GM19324 (cell line): ENCODE results near the gene SELENON.

Experiments
- ATAC-seq: cut with Tn5 transposase; IDR thresholded peaks from one replicate; pipeline ENCODE4 v1.9.1; 2021; ENCODE audit warnings: mild to moderate bottlenecking, moderate library complexity; ENCODE audit not compliant: unreplicated experiment, low FRiP score

Gene SELENON

DNA sequence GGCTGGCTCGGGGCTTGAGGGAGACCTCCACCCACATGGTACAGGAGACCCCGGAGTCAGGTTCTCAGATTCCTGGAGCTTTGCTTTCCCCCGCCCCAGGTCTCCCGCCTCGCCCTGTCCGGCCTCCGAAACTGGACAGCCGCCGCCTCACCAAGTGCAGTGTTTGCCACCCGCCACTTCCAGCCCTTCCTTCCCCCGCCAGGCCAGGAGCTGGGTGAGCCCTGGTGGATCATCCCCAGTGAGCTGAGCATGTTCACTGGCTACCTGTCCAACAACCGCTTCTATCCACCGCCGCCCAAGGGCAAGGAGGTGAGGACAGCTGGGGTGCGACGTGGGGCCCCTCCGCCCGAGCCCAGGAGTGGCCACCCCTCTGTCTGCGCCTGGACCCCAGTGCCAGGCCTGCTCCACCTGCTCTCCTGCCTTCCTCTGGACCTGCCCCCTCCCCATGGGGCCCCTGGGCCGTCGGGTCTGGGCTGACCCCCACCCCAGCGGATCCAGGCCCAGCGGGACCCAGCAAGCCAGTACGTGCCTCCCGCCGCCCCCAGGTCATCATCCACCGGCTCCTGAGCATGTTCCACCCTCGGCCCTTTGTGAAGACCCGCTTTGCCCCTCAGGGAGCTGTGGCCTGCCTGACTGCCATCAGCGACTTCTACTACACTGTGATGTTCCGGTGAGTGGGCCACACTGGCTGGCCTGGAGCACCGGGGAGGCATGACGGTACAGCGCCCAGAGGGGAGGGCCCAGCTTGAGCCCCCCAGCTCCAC is 8.7 kb downstream of the SELENON start:
- ATAC-seq = no peak

DNA sequence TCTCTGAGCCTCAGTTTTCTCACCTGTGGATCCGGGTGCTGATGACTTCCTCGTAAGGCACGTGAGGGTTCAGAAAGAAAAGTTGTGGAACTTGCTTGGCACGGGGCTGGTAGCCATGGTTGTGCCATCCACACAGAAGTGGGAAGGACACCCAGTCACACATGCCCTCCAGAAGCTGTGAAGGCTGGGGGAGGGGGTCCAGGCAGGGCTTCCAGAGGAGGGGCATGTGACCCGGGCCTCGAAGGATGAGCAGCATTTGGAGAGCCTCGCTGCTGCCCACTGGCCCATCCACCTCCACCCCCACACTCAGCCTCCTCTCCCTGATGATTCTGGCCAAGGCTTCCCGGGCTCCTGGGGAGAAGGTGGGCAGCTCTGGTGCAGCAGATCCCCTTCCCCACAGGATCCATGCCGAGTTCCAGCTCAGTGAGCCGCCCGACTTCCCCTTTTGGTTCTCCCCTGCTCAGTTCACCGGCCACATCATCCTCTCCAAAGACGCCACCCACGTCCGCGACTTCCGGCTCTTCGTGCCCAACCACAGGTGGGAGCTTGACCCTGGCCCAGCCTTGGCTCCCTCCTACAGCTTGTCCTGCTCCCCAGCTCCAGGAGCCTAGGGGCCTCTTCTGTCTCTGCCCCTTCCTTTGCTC is 9.4 kb downstream of the SELENON start:
- no peak for ATAC-seq

DNA sequence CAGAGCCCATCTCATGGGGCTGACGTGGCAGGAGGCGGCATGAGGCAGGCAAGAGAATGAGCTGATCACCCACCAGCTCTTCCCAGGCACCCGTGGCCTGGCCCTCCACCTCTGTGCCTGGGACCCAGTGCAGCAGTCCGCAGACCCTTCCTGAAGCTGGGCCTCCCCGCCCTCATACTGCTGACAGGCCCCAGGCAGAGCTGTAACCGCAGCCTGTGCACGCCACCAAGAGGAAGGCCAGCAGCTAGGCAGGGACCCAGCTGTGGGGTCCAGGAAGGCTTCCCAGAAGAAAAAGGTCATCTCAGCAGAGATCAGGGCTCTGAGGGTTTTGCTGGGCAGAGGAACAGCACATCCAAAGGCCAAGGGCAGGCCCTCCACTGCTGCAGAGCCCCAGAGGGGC is 9.9 kb downstream of the SELENON start:
- ATAC-seq = no peak

DNA sequence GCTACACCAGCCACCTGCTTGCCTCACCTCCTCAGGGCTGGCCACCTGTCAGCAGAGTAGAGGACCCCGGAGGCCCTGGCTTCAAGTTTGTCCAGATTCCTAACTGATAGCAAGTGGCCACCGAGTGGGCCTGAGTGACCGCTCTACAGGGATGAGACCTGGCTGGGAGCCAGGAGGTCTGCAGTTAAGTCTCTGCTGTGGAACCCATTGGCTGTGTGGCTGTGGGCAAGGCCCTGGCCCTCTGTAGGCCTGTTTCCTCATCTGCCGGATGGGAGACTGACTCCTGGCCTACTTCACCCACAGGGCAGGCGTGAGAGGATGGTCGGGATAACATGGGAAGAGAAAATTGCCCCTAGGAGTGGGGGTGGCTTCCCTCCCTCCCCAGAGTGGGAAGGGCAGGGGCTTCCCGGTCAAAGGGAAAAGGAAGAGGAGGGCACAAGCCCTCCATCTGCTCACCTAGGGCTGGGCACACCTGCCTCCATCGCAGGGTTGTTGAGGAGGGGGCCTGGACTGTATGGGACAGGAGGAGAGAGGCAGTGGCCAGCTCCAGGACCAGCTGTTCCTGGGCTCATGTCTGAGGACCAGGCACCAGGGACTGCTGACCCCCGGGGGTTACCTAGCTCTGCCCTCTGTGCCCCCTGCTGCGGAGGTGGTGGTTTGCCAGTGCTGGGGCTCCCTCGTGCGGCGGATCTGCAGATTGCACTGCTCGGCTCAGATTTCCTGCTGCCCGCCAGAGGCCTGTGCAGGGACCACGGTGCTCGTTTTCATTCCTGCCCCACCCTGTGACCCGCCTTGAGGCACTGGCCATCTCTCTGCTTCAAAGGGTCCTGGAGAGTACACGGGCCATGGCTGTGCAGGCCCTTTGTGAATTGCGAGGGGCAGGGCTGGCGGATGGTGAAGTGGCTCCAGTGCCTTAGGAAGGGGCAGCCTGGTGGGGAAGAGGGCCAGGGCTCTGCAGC is 10.6 kb downstream of the SELENON start:
- no peak for ATAC-seq

DNA sequence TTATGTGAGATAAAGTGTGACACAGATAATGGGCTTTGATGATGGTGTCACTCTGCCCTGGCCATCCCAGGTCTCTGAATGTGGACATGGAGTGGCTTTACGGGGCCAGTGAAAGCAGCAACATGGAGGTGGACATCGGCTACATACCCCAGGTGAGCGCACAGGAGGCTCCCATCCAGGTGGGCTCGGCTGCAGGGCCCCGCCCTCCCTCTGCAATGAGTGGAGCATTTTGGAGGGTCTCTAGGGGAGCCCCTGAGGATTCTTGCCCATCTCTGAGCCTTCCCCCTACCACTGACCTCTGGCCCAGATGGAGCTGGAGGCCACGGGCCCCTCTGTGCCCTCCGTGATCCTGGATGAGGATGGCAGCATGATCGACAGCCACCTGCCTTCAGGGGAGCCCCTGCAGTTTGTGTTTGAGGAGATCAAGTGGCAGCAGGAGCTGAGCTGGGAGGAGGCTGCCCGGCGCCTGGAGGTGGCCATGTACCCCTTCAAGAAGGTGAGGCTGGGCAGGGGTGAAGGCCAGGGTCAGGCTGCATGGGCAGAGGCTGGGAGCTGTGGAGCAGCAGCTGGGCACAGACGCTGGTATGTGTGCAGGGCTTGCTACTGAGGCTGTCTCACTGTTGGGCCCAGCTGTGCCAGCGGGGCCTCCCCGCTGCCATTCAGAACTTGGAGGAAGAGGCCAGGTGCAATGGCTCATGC is 11.5 kb downstream of the SELENON start:
- no peak for ATAC-seq

DNA sequence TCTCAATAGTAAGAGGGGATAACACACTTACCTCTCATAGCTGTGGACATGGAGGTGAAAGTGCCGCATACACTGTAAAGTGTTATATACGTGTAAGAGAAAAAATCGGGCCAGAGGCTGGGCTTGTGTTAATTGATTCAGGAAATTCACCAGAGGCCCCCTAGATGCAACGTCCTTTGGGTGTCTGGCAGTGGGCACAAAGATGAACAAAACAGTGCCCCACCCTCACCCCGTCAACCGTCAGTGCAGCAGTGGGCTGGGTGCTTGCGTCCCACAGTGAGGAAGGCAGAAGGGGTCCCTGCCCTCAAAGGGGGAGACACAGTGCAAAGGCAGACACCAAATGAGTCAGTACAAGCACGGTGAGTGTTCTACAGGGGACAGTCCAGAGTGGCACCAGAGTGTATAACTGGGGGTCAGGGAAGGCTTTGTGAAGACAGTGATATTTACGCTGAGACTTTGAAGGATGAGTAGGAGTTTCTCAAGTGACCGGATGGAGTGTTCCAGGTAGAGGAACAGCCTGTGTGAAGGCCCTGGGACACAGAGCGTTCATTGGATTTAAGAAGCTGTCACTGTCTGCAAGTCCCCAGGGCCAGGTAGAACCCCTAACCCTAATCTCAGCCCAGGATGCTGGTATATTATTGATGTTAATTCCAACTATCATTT is 13.2 kb downstream of the SELENON start:
- ATAC-seq = no peak

DNA sequence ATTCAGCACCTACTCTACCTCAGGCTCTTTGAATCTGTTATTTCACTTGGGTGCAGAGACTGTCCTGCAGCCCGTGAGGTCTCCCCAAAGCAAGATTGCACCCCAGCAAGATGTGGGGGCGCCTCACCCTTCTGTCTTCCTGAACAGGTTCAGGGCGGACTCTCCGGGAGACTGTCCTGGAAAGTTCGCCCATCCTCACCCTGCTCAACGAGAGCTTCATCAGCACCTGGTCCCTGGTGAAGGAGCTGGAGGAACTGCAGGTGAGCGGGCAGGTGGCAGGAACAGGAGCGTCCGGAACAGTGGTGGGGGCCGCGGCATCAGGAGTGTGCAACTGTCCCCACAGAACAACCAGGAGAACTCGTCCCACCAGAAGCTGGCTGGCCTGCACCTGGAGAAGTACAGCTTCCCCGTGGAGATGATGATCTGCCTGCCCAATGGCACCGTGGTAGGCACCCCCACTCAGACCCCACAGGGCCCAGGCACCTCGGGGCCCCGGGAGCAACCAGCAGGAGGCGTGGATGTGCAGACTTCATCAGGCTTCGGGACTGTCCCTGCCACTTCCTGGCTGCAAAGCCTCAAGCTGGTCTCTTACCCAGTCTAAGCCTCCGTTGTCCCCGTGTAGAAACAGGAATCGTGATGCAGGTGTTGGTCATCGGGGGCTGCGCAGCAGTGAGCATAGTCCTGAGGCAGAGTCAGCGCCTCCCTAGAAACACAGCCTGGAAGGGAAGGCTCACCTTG is 13.9 kb downstream of the SELENON start:
- no peak for ATAC-seq

DNA sequence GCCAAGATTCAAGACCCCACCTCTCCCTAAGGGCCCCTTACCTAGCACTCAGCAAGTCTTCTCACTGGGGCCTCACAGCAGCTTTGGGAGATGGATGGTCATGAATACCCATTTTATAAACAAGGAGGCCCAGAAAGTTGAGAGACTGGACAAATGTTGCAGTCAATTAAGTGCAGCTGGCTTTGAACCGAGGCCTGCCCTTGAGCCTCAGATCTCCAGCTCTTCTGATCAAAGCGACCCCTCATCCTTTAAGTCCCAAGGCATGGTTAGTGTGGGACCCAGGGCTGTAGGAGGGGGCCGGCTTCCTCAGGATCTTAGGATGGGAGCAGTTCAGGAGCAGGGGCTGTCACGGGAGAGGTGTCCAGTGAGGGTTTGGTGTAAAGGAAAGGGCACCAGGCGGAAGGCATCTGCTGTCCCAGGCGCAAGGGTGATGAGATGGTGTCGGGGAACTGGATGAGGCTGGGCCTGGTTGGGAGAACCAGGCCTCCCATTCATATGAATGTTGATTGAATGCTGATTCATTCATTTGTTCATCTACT is 14.6 kb downstream of the SELENON start:
- no peak for ATAC-seq

DNA sequence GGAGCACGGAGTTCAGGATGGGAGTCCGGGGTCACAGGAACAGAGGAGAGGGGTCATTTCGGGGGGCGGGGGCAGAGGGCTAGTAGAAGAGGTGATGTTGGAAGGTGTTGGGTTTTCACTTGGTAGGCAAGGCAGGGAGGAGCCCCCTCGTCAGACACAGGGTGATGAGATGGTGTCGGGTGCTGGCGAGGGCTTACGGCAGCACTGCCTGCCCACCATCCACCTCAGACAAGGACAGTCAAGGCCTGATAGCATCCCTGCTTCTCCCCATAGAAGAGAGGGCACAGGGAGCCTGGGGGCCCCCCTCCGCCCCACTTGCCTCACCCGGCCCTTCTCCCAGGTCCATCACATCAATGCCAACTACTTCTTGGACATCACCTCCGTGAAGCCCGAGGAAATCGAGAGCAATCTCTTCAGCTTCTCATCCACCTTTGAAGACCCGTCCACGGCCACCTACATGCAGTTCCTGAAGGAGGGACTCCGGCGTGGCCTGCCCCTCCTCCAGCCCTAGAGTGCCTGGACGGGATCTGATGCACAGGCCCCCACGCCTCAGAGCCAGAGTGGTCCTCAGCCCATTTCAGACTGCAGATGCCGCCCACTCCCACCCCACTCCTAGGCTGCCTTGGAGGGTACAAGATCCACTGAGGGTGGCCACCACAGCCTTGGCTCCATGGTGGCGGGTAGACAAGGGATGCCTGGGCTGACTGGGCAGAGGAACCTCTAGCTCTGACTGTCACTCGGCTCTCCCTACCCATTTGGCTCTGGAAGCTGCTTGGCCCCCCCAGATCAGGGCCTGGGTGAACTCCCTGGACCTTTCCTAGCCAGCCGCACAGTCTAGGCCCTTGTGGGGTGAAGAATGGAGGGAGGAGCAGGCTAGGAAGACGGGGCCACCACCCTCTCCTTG is 15.5 kb downstream of the SELENON start:
- ATAC-seq = no peak

DNA sequence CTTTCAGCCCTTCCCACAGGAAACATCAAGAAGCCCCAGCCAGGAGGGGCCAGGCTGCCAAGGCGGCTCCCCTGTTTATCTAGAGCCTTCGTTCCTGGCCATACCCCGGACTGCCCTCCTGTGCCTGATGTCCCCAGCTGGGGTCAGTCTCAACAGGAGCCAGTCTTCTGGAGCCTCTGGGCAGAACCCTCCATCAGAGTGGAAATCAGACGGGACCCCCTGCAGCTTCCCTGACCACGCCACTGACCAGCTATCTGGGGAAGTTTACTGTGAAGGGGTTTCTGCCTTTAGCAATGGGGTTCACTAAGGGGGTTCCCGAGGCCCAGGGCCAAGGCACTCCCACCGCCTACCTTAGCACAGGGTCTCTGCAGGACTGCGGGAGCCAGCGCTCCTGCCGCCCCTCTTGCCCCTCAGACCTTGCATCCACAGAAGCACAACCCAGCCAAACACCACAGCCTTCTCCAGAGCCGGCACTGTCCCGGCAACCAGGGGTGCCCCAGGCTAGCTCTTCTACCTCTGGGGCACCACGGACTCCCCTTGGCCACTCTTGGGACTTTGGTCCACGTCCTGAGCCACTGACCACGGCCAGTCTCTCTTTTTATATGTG is 16.2 kb downstream of the SELENON start:
- no peak for ATAC-seq

DNA sequence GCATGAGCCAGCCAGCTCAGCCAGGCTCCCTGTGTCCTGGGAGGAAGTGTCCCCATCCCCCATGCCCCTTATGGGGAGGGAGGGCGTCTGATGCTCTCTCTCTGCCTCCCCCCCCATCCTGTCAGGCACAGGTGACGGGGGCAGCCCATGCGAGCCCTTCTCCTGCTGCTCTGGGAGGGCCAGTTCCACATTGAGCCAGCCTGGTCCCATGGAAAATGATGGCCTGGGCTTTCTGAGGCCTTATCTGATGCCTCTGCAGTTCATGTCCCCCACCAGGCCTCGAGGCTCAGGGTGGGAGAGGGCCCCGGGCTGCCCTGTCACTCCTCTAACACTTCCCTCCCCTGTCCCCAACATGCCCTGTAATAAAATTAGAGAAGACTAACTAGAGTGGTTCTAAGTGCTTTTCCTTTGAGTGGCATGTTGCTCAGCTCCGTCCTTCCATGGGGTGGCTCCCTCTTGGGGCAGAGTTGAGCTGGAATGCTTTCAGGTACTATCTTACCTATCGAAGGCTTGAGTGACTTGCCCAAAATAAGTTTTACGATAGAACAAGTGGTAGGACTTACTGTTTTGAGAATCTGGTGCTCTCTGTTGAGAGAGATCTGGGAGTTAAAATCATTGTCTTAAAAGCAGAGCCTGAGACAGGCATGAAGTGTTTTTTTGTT is 18.0 kb downstream of the SELENON start:
- no peak for ATAC-seq

DNA sequence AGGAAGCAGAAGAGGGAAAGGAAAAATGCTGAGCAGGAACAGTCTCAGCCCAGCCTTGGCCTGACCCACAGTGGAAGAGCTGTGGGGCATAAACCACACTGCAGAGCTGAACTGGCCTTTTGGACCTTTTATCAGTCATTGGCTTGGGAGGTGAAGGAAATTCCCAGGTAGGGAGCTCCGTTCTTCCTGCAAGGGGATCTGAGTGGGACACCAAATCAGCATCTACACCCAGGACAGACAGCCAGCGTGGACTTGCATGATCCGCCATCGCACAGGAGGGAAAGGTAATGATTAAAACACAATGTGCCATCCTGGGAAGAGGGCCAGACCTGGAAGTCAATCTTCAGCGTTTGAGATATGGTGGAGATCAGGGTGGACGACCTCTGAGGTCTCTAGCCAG is 18.6 kb downstream of the SELENON start:
- ATAC-seq = no peak

DNA sequence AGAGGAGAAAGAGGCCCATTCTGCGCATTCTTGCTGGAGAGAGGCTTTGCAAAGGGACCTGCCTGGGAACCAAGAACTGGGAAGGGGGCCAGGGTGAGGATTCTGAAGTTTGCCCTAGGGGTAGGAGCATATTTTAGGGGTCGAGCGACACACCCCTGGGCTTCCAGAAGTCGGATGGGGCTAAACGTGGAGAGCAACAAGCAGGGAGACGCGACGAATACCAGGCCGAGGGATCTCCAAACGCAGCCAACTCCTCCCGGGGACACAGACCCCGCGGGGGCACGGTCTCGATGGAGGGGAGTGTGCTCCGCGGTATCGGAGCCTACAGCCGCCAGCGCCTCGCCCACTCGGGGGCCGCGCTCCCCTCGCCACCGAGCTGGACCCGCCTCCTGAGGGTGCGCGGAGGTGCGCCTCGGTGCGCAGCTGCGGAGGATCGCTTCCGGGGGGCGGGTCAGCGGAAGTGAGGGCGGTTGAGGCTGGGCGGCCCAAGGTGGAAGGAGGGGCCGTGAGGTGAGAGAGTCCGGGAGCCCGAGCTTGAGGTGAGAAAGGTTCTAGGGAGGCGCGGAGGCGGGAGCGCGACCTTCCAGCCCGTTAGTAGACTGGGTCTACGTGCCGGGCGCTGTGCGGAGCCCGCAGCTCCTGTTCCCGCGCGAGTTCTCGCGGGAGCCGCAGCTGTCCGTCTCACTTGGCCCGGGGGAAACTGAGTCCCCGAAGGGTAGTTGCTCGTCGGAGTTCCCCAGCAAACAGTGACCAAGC is 19.7 kb downstream of the SELENON start, which contains the start of gene MTFR1L:
TSS of gene MTFR1L (plus strand) at position 464 of the 756 bp plus-strand sequence. CDS start 3,151 bp downstream, outside the sequence.
- ATAC-seq = peak; percentile 82

DNA sequence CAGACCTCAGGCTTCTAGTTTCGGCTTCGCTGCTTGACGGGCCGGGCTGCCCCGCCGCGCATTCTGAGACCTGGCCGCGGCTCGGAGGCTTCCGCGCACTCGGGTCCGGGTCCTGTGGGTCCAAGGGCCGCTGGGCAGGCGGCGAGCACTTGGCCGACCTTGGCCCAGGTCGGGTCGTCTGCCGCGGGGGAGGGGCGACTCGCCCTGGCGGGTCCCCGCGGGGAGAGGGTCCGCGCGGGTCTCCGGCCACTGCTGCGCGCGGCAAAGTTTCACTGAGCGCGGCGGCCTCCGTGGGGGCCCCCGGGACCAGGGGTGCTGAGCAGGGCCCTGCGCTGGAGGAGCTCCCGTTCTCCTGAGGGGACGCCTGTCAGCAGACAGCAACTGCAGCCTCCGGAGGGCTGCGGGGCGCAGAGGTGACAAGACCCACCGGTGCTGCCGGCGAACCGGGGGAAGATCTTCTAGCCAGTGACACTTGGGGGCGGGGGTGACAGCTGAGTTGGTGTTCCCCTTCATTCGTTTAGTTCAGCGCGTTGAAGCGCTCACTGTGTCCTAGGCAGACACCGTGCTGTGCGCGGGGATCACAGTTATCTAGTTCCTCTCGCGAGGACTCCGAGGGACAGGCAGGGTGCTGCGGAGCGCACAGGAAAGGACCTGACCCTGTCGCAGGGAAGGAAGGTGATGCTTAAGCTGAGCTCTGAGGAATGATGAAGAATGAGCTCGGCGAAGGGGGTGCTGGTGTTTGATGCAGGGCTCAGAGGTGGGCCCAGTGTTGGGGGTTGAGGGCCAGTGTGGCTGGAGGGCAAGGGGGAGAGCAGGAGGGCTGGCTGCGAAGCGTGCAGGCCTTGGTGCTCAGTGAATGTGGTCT is 20.5 kb downstream of the SELENON start:
- ATAC-seq = peak; percentile 28

DNA sequence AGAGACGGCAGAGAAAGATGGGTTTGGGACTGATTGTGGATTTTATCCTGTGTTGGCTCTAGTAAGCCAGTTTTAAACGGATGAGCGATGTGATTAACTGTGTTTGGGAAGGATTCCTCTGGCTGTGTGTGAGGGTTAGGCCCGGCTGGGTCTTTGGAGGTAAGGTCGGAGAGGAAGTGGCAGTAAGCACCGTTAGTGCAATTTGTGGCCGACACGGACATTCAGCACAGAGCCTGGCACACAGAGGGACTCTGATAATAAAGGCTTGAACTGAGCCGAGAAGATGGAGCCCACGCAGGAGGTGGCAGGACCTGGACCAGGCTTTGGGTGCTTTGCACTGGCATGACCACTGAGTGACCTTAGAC is 21.1 kb downstream of the SELENON start:
- ATAC-seq = no peak
